Tibial nerve (tissue), 4 donors: ENCODE measurements around the gene OR2T6. TPM values are rescaled to one million over a fixed set of nuclear protein-coding genes. Genes with fewer than 3 reads are reported as not detected.
"Not testable (repeated sequence)": the region's sequence is repeated elsewhere in the genome, so short reads cannot be mapped to it uniquely, and the experiment has no call there.

ENCODE experiments used
- DNase-seq, 2 donors: peaks; one replicate each; pipeline ENCODE4 v3.0.0-alpha.2; 2019; ENCODE audit warnings: low spot score in 2 of 2
- H3K27ac ChIP-seq, 4 donors: fragments of 200-600 bp; sonication (generic) in 3 of 4; one replicate each; pipeline ENCODE4 v1.5.1; 2017 to 2019; ENCODE audit warnings: mild to moderate bottlenecking in 1 of 4
- H3K27me3 ChIP-seq, 2 donors: fragments of 200-600 bp; sonication (generic) in 1 of 2; one replicate each; pipeline versions ENCODE4 v1.5.1 to v1.6.0; 2017 to 2019
- H3K36me3 ChIP-seq, 3 donors: fragments of 200-600 bp; sonication (generic); one replicate each; pipeline ENCODE4 v1.5.1; 2018 to 2019
- H3K4me1 ChIP-seq, 4 donors: fragments of 200-600 bp; sonication (generic) in 3 of 4; one replicate each; pipeline ENCODE4 v1.5.1; 2017 to 2019
- H3K4me3 ChIP-seq, 4 donors: fragments of 200-600 bp; sonication (generic) in 3 of 4; one replicate each; pipeline ENCODE4 v1.5.1; 2017 to 2019; ENCODE audit warnings: mild to moderate bottlenecking in 1 of 4, moderate library complexity in 1 of 4
- H3K9me3 ChIP-seq, 4 donors: fragments of 200-600 bp; sonication (generic) in 3 of 4; one replicate each; pipeline ENCODE4 v1.5.1; 2017 to 2019
- CTCF ChIP-seq, 5 experiments: fragments of 200-600 bp in 3 of 5; fragments of 450-650 bp in 2 of 5; sonication (generic) in 3 of 5; IDR thresholded peaks; one replicate each; pipeline ENCODE4 v1.5.1; 2016 to 2019; ENCODE audit warnings: antibody characterized with exemption in 5 of 5, mild to moderate bottlenecking in 3 of 5, moderate library complexity in 2 of 5
- EP300 ChIP-seq, 2 donors: sonication (generic); formaldehyde crosslinking; IDR thresholded peaks; one replicate each; pipeline ENCODE4 v1.6.1; 2017; ENCODE audit warnings: antibody characterized with exemption in 2 of 2, mild to moderate bottlenecking in 1 of 2
- POLR2A ChIP-seq, 2 donors: fragments of 450-650 bp; IDR thresholded peaks; one replicate each; pipeline ENCODE4 v1.6.1; 2017; ENCODE audit warnings: antibody characterized with exemption in 2 of 2, mild to moderate bottlenecking in 2 of 2, moderate library complexity in 2 of 2
- WGBS, 2 donors: methylation state at CpG; one replicate each; pipeline ENCODE4 v1.1.5; 2018; 5-methylcytosine and 5-hydroxymethylcytosine counted together
- total RNA-seq, 4 donors: library from RNA; depleted of rRNA; stranded (reverse); fragments of >200 nt; gene quantifications; one replicate each; pipeline ENCODE4 v1.1.0, GENCODE V29; 2016

Gene OR2T6
- total RNA-seq, 4 donors from 2014 or later, result not detected

GRCh38 chr1:248416226-248416625 lies 40.7 kb downstream of the OR2T6 start:
- 52 to 53% methylated on average over 3 of the region's 3 CpGs for WGBS, 2 donors
- TF ChIP-seq EP300 (IDR thresholded peaks at IDR 0.05), result no peak
- no peak for TF ChIP-seq POLR2A (IDR thresholded peaks at IDR 0.05)
- no peak for TF ChIP-seq CTCF (IDR thresholded peaks at IDR 0.05)
- Histone ChIP-seq H3K9me3 (peaks cover 0 to 8% (median 0%) of the 10 kb centered on the region in 4 donors), H3K27me3 (no peaks in the 10 kb centered on the region), H3K4me3 (no peak overlapping the region), H3K27ac (no peak overlapping the region), H3K4me1 (no peaks in the 10 kb centered on the region), H3K36me3 (no peaks in the 10 kb centered on the region)
- no peak for DNase-seq

- no peaks in the 10 kb centered on the region for H3K36me3 ChIP-seq
- 71 to 74% methylated on average over 2 of the region's 2 CpGs for WGBS, 2 donors
- H3K4me3 ChIP-seq, result no peak overlapping the region
- no peak for DNase-seq
- TF ChIP-seq POLR2A (IDR thresholded peaks at IDR 0.05) (no peak), EP300 (IDR thresholded peaks at IDR 0.05) (no peak), CTCF (IDR thresholded peaks at IDR 0.05) (no peak)
- H3K9me3 ChIP-seq, result peaks cover 0 to 12% (median 0%) of the 10 kb centered on the region in 4 donors
- no peaks in the 10 kb centered on the region for H3K4me1 ChIP-seq
- no peaks in the 10 kb centered on the region for H3K27me3 ChIP-seq
- no peak overlapping the region for H3K27ac ChIP-seq
Observed at GRCh38 chr1:248417854-248418253, 42.3 kb downstream of the OR2T6 start.

GRCh38 chr1:248421384-248421783 lies 45.8 kb downstream of the OR2T6 start:
- TF ChIP-seq EP300 (IDR thresholded peaks at IDR 0.05) (no peak), CTCF (IDR thresholded peaks at IDR 0.05) (no peak), POLR2A (IDR thresholded peaks at IDR 0.05) (no peak)
- Histone ChIP-seq H3K4me1 (no peaks in the 10 kb centered on the region), H3K9me3 (peaks cover 0 to 12% (median 0%) of the 10 kb centered on the region in 4 donors), H3K27me3 (no peaks in the 10 kb centered on the region), H3K4me3 (no peak overlapping the region), H3K36me3 (no peaks in the 10 kb centered on the region), H3K27ac (no peak overlapping the region)
- no peak for DNase-seq
- 6 to 13% methylated on average over 1 of the region's 1 CpG for WGBS, 2 donors

- not testable (repeated sequence) for H3K9me3 ChIP-seq, H3K4me1 ChIP-seq, H3K27me3 ChIP-seq, DNase-seq, H3K4me3 ChIP-seq, H3K27ac ChIP-seq, H3K36me3 ChIP-seq
- WGBS, 2 donors, result 66 to 67% methylated on average over 3 of the region's 3 CpGs
Observed at GRCh38 chr1:248427526-248428191, 52.1 kb downstream of the OR2T6 start.

GRCh38 chr1:248428192-248428533 lies 52.6 kb downstream of the OR2T6 start:
- not testable (repeated sequence) for DNase-seq, H3K27me3 ChIP-seq, H3K27ac ChIP-seq, H3K36me3 ChIP-seq, H3K4me3 ChIP-seq, H3K9me3 ChIP-seq, H3K4me1 ChIP-seq
- 72 to 75% methylated on average over 3 of the region's 3 CpGs for WGBS, 2 donors

GRCh38 chr1:248431683-248432082 lies 56.1 kb downstream of the OR2T6 start:
- H3K4me3 ChIP-seq, DNase-seq, H3K9me3 ChIP-seq, H3K4me1 ChIP-seq, H3K27me3 ChIP-seq, H3K27ac ChIP-seq, H3K36me3 ChIP-seq: not testable (repeated sequence)
- WGBS, 2 donors, result 67 to 71% methylated on average over 11 of the region's 11 CpGs

GRCh38 chr1:248432201-248432600 lies 56.7 kb downstream of the OR2T6 start:
- not testable (repeated sequence) for DNase-seq, H3K27ac ChIP-seq, H3K9me3 ChIP-seq, H3K4me1 ChIP-seq, H3K36me3 ChIP-seq, H3K27me3 ChIP-seq, H3K4me3 ChIP-seq
- WGBS, 2 donors, result 71 to 72% methylated on average over 4 of the region's 4 CpGs

- not testable (repeated sequence) for DNase-seq, H3K27me3 ChIP-seq, H3K9me3 ChIP-seq, H3K4me3 ChIP-seq, H3K27ac ChIP-seq, H3K4me1 ChIP-seq, H3K36me3 ChIP-seq
- 92% methylated on average over 28 to 37 of the region's 38 CpGs for WGBS, 2 donors
Observed at GRCh38 chr1:248433811-248434415, 58.4 kb downstream of the OR2T6 start.

- not testable (repeated sequence) for H3K27ac ChIP-seq, H3K27me3 ChIP-seq, H3K36me3 ChIP-seq, DNase-seq, H3K9me3 ChIP-seq, H3K4me1 ChIP-seq, H3K4me3 ChIP-seq
- 67 to 84% methylated on average over 6 of the region's 6 CpGs for WGBS, 2 donors
Observed at GRCh38 chr1:248434913-248435312, 59.4 kb downstream of the OR2T6 start.

GRCh38 chr1:248436303-248436702 lies 60.8 kb downstream of the OR2T6 start:
- WGBS, 2 donors, result 77 to 80% methylated on average over 3 of the region's 3 CpGs
- not testable (repeated sequence) for H3K4me1 ChIP-seq, H3K36me3 ChIP-seq, DNase-seq, H3K4me3 ChIP-seq, H3K27me3 ChIP-seq, H3K9me3 ChIP-seq, H3K27ac ChIP-seq
